Bronchial epithelial cell (primary cell): ENCODE results near the gene MC1R. TPM values are rescaled to one million over a fixed set of nuclear protein-coding genes. Genes with fewer than 3 reads are reported as not detected.

Experiments used
- DNase-seq: peaks from one replicate; pipeline ENCODE4 v3.0.0-alpha.2; 2010; ENCODE audit warnings: low read depth
- FAIRE-seq: peaks from 2 replicates; lab custom pipeline; 2011; peaks lifted over from hg19 to GRCh38; lab: Jason Lieb, UNC
- H3K27me3 ChIP-seq: 2 replicates; pipeline ENCODE4 v1.5.1; 2011; ENCODE audit warnings: low read length; ENCODE audit not compliant: control insufficient read depth, insufficient read depth
- H3K36me3 ChIP-seq: 2 replicates; pipeline ENCODE4 v1.5.1; 2011; ENCODE audit warnings: low read length; ENCODE audit not compliant: control insufficient read depth, insufficient read depth
- H3K4me3 ChIP-seq: 2 replicates; pipeline ENCODE4 v1.5.1; 2011; ENCODE audit warnings: mild to moderate bottlenecking, low read depth, low read length, control low read depth
- CTCF ChIP-seq: IDR thresholded peaks from 2 replicates; pipeline ENCODE4 v1.5.1; 2011; ENCODE audit warnings: mild to moderate bottlenecking, moderate library complexity, low read length, control low read depth, inconsistent platforms; ENCODE audit not compliant: insufficient read depth, severe bottlenecking
- total RNA-seq: library from RNA; depleted of rRNA; stranded (reverse); fragments of >200 nt; gene quantifications from 2 replicates; pipeline ENCODE4 v1.2.1, GENCODE V29; 2014

The MC1R gene
- total RNA-seq, 1 donor from 2014 or later = 1.6 TPM

- no peaks in the 10 kb centered on the region for H3K27me3 ChIP-seq
- peak overlapping the region; percentile 59 for H3K4me3 ChIP-seq
- no peak for FAIRE-seq
- DNase-seq = peak; percentile 87
- TF ChIP-seq CTCF = no peak
- no peaks in the 10 kb centered on the region for H3K36me3 ChIP-seq
Measured at GRCh38 chr16:89921702-89922476, 3.2 kb downstream of the MC1R start.

- DNase-seq (peak; percentile 76), FAIRE-seq (no peak)
- Histone ChIP-seq H3K36me3 (no peaks in the 10 kb centered on the region), H3K27me3 (no peaks in the 10 kb centered on the region), H3K4me3 (peak overlapping the region; percentile 59)
- no peak for TF ChIP-seq CTCF
Measured at GRCh38 chr16:89922477-89922883, 3.8 kb downstream of the MC1R start.

GRCh38 chr16:89922884-89923639 is 4.4 kb downstream of the MC1R start, which contains the start of gene TUBB3:
TUBB3 (plus strand) TSS chr16:89923342; CDS start chr16:89923402, 60 bp downstream.
- FAIRE-seq (no peak), DNase-seq (peak; percentile 47)
- Histone ChIP-seq H3K27me3 (no peaks in the 10 kb centered on the region), H3K4me3 (peak within 1 kb of the TSS; percentile 59), H3K36me3 (no peaks in the 10 kb centered on the region)
- TF ChIP-seq CTCF = no peak

- DNase-seq = no peak
Measured at GRCh38 chr16:89923640-89924296, 5.1 kb downstream of the MC1R start.

More at GRCh38 chr16:89923640-89924296, 5.1 kb downstream of the MC1R start:
- no peak for FAIRE-seq
- Histone ChIP-seq H3K27me3 (no peaks in the 10 kb centered on the region), H3K4me3 (peak overlapping the region; percentile 59), H3K36me3 (no peaks in the 10 kb centered on the region)
- no peak for TF ChIP-seq CTCF
